BLaER1 treated with 17β-estradiol and CSF1 and Interleukin-3, amounts not matched to agents 10 nM and 100 nM (cell line): ENCODE results near the gene LIG4.

ENCODE experiments used
- H3K27ac ChIP-seq, 11 experiments: shearing (Covaris generic); formaldehyde crosslinking; 2 replicates each; pipeline ENCODE4 v1.8.1; 2022
- H3K27me3 ChIP-seq, 11 experiments: shearing (Covaris generic); formaldehyde crosslinking; 2 replicates each; pipeline ENCODE4 v1.8.1; 2022
- H3K36me3 ChIP-seq, 11 experiments: shearing (Covaris generic); formaldehyde crosslinking; 2 replicates each; pipeline ENCODE4 v1.8.1; 2022
- H3K4me1 ChIP-seq, 10 experiments: shearing (Covaris generic); formaldehyde crosslinking; 2 replicates each; pipeline ENCODE4 v1.8.1; 2022
- H3K4me2 ChIP-seq, 11 experiments: shearing (Covaris generic); formaldehyde crosslinking; 2 replicates each; pipeline ENCODE4 v1.8.1; 2022
- H3K4me3 ChIP-seq, 10 experiments: shearing (Covaris generic); formaldehyde crosslinking; 2 replicates each; pipeline ENCODE4 v1.8.1; 2022
- H3K9ac ChIP-seq, 11 experiments: shearing (Covaris generic); formaldehyde crosslinking; 2 replicates each; pipeline ENCODE4 v1.8.1; 2022
- H3K9me3 ChIP-seq, 11 experiments: shearing (Covaris generic); formaldehyde crosslinking; replicated peaks in 1 of 11; 2 replicates each; pipeline ENCODE4 v1.8.1; 2022
- H4K20me1 ChIP-seq, 11 experiments: shearing (Covaris generic); formaldehyde crosslinking; 2 replicates each; pipeline ENCODE4 v1.8.1; 2022
- Cebpa-rat ChIP-seq, 11 experiments: shearing (Covaris generic); IDR thresholded peaks; 2 replicates each; pipeline ENCODE4 v1.8.1; 2022

LIG4 gene

GRCh38 chr13:108215436-108215835 is at the start of gene LIG4:
TSS of gene LIG4 (minus strand) at chr13:108215536. CDS start at chr13:108211268, 4,268 bp downstream.
- Histone ChIP-seq H4K20me1 (peaks cover 6 to 19% (median 14%) of the 10 kb centered on the region in 11 experiments; a peak in 19 of 22 replicates), H3K27me3 (no peaks in the 10 kb centered on the region), H3K36me3 (peaks cover 6 to 8% (median 7%) of the 10 kb centered on the region in 11 experiments; a peak in 21 of 22 replicates), H3K9ac (peak within 1 kb of the TSS; percentile 61 to 79 (median 74); a peak in 21 of 22 replicates), H3K9me3 (peaks cover 0 to 3% (median 0%) of the 10 kb centered on the region in 11 experiments; a peak in 2 of 22 replicates), H3K4me1 (peaks cover 49 to 77% (median 66%) of the 10 kb centered on the region in 10 experiments), H3K4me3 (peak within 1 kb of the TSS; percentile 47 to 96 (median 60)), H3K27ac (peak within 1 kb of the TSS; percentile 43 to 97 (median 69); a peak in 21 of 22 replicates), H3K4me2 (peak within 1 kb of the TSS; percentile 87 to 97 (median 91))
- TF ChIP-seq Cebpa-rat (IDR thresholded peaks at IDR 0.05): no peak

- H3K9me3 ChIP-seq: peaks cover 0 to 22% (median 0%) of the 10 kb centered on the region in 11 experiments; a peak in 5 of 22 replicates
- peaks cover 0 to 11% (median 0%) of the 10 kb centered on the region in 11 experiments; a peak in 5 of 22 replicates for H3K36me3 ChIP-seq
- H3K4me2 ChIP-seq: peak overlapping the region in 1 of 11 experiments; percentile 9; a peak in 1 of 22 replicates
- H3K27ac ChIP-seq: peak overlapping the region in 4 of 11 experiments; percentile 8 to 32 (median 25); a peak in 3 of 22 replicates
- H3K9ac ChIP-seq: no peak overlapping the region
- TF ChIP-seq Cebpa-rat (IDR thresholded peaks at IDR 0.05): no peak
- no peaks in the 10 kb centered on the region for H4K20me1 ChIP-seq
- peaks cover 15 to 45% (median 32%) of the 10 kb centered on the region in 10 experiments for H3K4me1 ChIP-seq
- H3K27me3 ChIP-seq: no peaks in the 10 kb centered on the region
- no peak overlapping the region for H3K4me3 ChIP-seq
Measured at GRCh38 chr13:108263621-108264355, 48.5 kb upstream of the LIG4 start.

GRCh38 chr13:108257248-108257647 is 41.9 kb upstream of the LIG4 start:
- Histone ChIP-seq H3K4me3 (no peak overlapping the region), H3K4me2 (no peak overlapping the region), H3K9ac (no peak overlapping the region), H4K20me1 (no peaks in the 10 kb centered on the region), H3K9me3 (peaks cover 0 to 8% (median 3%) of the 10 kb centered on the region in 11 experiments; a peak in 6 of 22 replicates), H3K36me3 (peaks cover 0 to 4% (median 0%) of the 10 kb centered on the region in 11 experiments; a peak in 3 of 22 replicates), H3K4me1 (no peaks in the 10 kb centered on the region), H3K27me3 (no peaks in the 10 kb centered on the region), H3K27ac (no peak overlapping the region)
- TF ChIP-seq Cebpa-rat (IDR thresholded peaks at IDR 0.05): no peak

- H4K20me1 ChIP-seq: no peaks in the 10 kb centered on the region
- no peak overlapping the region for H3K4me2 ChIP-seq
- no peak overlapping the region for H3K4me3 ChIP-seq
- no peaks in the 10 kb centered on the region for H3K4me1 ChIP-seq
- H3K36me3 ChIP-seq: peaks cover 0 to 12% (median 0%) of the 10 kb centered on the region in 11 experiments; a peak in 7 of 22 replicates
- TF ChIP-seq Cebpa-rat (IDR thresholded peaks at IDR 0.05): no peak
- H3K9ac ChIP-seq: no peak overlapping the region
- peaks cover 22 to 44% (median 34%) of the 10 kb centered on the region in 11 experiments for H3K9me3 ChIP-seq
- no peak overlapping the region for H3K27ac ChIP-seq
- H3K27me3 ChIP-seq: no peaks in the 10 kb centered on the region
Measured at GRCh38 chr13:108249150-108249549, 33.8 kb upstream of the LIG4 start.

- peaks cover 0 to 6% (median 0%) of the 10 kb centered on the region in 11 experiments; a peak in 5 of 22 replicates for H3K9me3 ChIP-seq
- no peaks in the 10 kb centered on the region for H3K27me3 ChIP-seq
- no peak overlapping the region for H3K4me2 ChIP-seq
- peaks cover 0 to 12% (median 10%) of the 10 kb centered on the region in 10 experiments; a peak in 16 of 20 replicates for H3K4me1 ChIP-seq
- no peak overlapping the region for H3K4me3 ChIP-seq
- H3K27ac ChIP-seq: no peak overlapping the region
- TF ChIP-seq Cebpa-rat (IDR thresholded peaks at IDR 0.05): no peak
- peaks cover 14 to 51% (median 26%) of the 10 kb centered on the region in 11 experiments; a peak in 21 of 22 replicates for H3K36me3 ChIP-seq
- H4K20me1 ChIP-seq: peaks cover 11 to 51% (median 29%) of the 10 kb centered on the region in 11 experiments; a peak in 19 of 22 replicates
- no peak overlapping the region for H3K9ac ChIP-seq
Measured at GRCh38 chr13:108230377-108230776, 15.0 kb upstream of the LIG4 start.

GRCh38 chr13:108227651-108228272 is 12.4 kb upstream of the LIG4 start:
- no peak for TF ChIP-seq Cebpa-rat (IDR thresholded peaks at IDR 0.05)
- H3K4me1 ChIP-seq: peaks cover 6 to 25% (median 19%) of the 10 kb centered on the region in 10 experiments; a peak in 18 of 20 replicates
- H3K9ac ChIP-seq: no peak overlapping the region
- H3K27ac ChIP-seq: no peak overlapping the region
- peaks cover 10 to 47% (median 23%) of the 10 kb centered on the region in 11 experiments; a peak in 21 of 22 replicates for H3K36me3 ChIP-seq
- no peak overlapping the region for H3K4me3 ChIP-seq
- no peaks in the 10 kb centered on the region for H3K27me3 ChIP-seq
- H3K4me2 ChIP-seq: no peak overlapping the region
- H4K20me1 ChIP-seq: peaks cover 22 to 77% (median 54%) of the 10 kb centered on the region in 11 experiments; a peak in 19 of 22 replicates
- H3K9me3 ChIP-seq: no peaks in the 10 kb centered on the region

GRCh38 chr13:108226184-108226583 is 10.8 kb upstream of the LIG4 start:
- Histone ChIP-seq H3K27ac (0 out of 22 replicates have a peak overlapping the region, but pooled peaks of 2 of the 11 experiments have one; percentile 5 to 11), H3K27me3 (no peaks in the 10 kb centered on the region), H3K4me2 (no peak overlapping the region; a peak in 2 of 22 replicates), H3K9ac (peak overlapping the region in 1 of 11 experiments; percentile 1; a peak in 1 of 22 replicates), H3K4me1 (peaks cover 9 to 27% (median 22%) of the 10 kb centered on the region in 10 experiments), H3K36me3 (peaks cover 10 to 39% (median 27%) of the 10 kb centered on the region in 11 experiments; a peak in 21 of 22 replicates), H4K20me1 (peaks cover 22 to 88% (median 63%) of the 10 kb centered on the region in 11 experiments; a peak in 19 of 22 replicates), H3K9me3 (no peaks in the 10 kb centered on the region), H3K4me3 (no peak overlapping the region)
- TF ChIP-seq Cebpa-rat (IDR thresholded peaks at IDR 0.05): no peak

GRCh38 chr13:108225440-108225839 is 10.1 kb upstream of the LIG4 start:
- no peak for TF ChIP-seq Cebpa-rat (IDR thresholded peaks at IDR 0.05)
- Histone ChIP-seq H4K20me1 (peaks cover 23 to 89% (median 70%) of the 10 kb centered on the region in 11 experiments; a peak in 19 of 22 replicates), H3K4me2 (peak overlapping the region in 8 of 11 experiments; percentile 8 to 49 (median 26); a peak in 11 of 22 replicates), H3K27me3 (no peaks in the 10 kb centered on the region), H3K9ac (no peak overlapping the region), H3K36me3 (peaks cover 10 to 33% (median 22%) of the 10 kb centered on the region in 11 experiments; a peak in 21 of 22 replicates), H3K4me1 (peaks cover 14 to 34% (median 26%) of the 10 kb centered on the region in 10 experiments), H3K4me3 (no peak overlapping the region), H3K9me3 (no peaks in the 10 kb centered on the region), H3K27ac (no peak overlapping the region)
